Mesenchymal stem cell (in vitro differentiated cells and primary cell): Measurements from ENCODE around the gene HOGA1.
A peak's percentile ranks its signal among the peaks of the same experiment; 100 is the strongest.

Source experiments
- DNase-seq: peaks from one replicate; pipeline ENCODE4 v3.0.0-alpha.2; 2013
- H2AFZ ChIP-seq: one replicate; pipeline ENCODE4 v1.6.1; 2013; ENCODE audit warnings: low read depth, mild to moderate bottlenecking, control low read depth, inconsistent platforms, low read length, moderate library complexity
- H2AK5ac ChIP-seq: 2 replicates; pipeline ENCODE4 v1.6.1; 2013; ENCODE audit warnings: low read length, moderate library complexity, mild to moderate bottlenecking, inconsistent platforms; ENCODE audit not compliant: severe bottlenecking
- H2BK120ac ChIP-seq: one replicate; pipeline ENCODE4 v1.6.1; 2013; ENCODE audit warnings: low read depth, mild to moderate bottlenecking, inconsistent platforms, low read length, moderate library complexity
- H2BK12ac ChIP-seq, 2 experiments: one replicate each; pipeline ENCODE4 v1.6.1; 2013; ENCODE audit warnings: inconsistent platforms in 2 of 2, low read length in 2 of 2, mild to moderate bottlenecking in 2 of 2, moderate library complexity in 2 of 2, control low read depth in 1 of 2
- H2BK15ac ChIP-seq: one replicate; pipeline ENCODE4 v1.6.1; 2013; ENCODE audit warnings: mild to moderate bottlenecking, low read depth, inconsistent platforms; ENCODE audit not compliant: poor library complexity, severe bottlenecking
- H2BK5ac ChIP-seq: 2 replicates; pipeline ENCODE4 v1.6.1; 2013; ENCODE audit warnings: low read depth, mild to moderate bottlenecking, low read length, control low read depth, inconsistent platforms; ENCODE audit not compliant: poor library complexity, severe bottlenecking
- H3K14ac ChIP-seq, 2 experiments: one replicate each; pipeline ENCODE4 v1.6.1; 2013; ENCODE audit warnings: inconsistent platforms in 2 of 2, low read length in 2 of 2, control low read depth in 1 of 2, mild to moderate bottlenecking in 1 of 2, moderate library complexity in 1 of 2
- H3K18ac ChIP-seq, 2 experiments: one replicate each; pipeline ENCODE4 v1.6.1; 2013; ENCODE audit warnings: inconsistent platforms in 2 of 2, low read length in 2 of 2, control low read depth in 1 of 2, low read depth in 1 of 2, mild to moderate bottlenecking in 1 of 2
- H3K23ac ChIP-seq, 2 experiments: one replicate each; pipeline ENCODE4 v1.6.1; 2013; ENCODE audit warnings: inconsistent platforms in 2 of 2, low read length in 2 of 2, mild to moderate bottlenecking in 2 of 2, moderate library complexity in 2 of 2, control low read depth in 1 of 2
- H3K27ac ChIP-seq: 2 replicates; pipeline ENCODE4 v1.5.1; 2013; ENCODE audit warnings: mild to moderate bottlenecking, moderate library complexity, low read length, control low read depth, inconsistent platforms; ENCODE audit not compliant: poor library complexity, severe bottlenecking
- H3K27me3 ChIP-seq, 2 experiments: 2 replicates each; pipeline versions ENCODE4 v1.6.1 to v1.7.0; 2013; ENCODE audit warnings: low read length in 2 of 2, mild to moderate bottlenecking in 2 of 2, moderate library complexity in 2 of 2, control low read depth in 1 of 2, inconsistent platforms in 1 of 2; ENCODE audit not compliant: control insufficient read depth in 1 of 2, insufficient read depth in 1 of 2
- H3K36me3 ChIP-seq, 2 experiments: 2 replicates each; pipeline versions ENCODE4 v1.6.1 to v1.7.0; 2013; ENCODE audit warnings: low read length in 2 of 2, control low read depth in 1 of 2, inconsistent platforms in 1 of 2, low read depth in 1 of 2, mild to moderate bottlenecking in 1 of 2; ENCODE audit not compliant: insufficient read depth in 2 of 2, control insufficient read depth in 1 of 2
- H3K4ac ChIP-seq, 2 experiments: one replicate each; pipeline ENCODE4 v1.6.1; 2013; ENCODE audit warnings: inconsistent platforms in 2 of 2, low read length in 2 of 2, mild to moderate bottlenecking in 2 of 2, moderate library complexity in 2 of 2, control low read depth in 1 of 2, low read depth in 1 of 2
- H3K4me1 ChIP-seq: 2 replicates; pipeline ENCODE4 v1.6.1; 2013; ENCODE audit warnings: low read depth, low read length, control low read depth; ENCODE audit not compliant: control insufficient read depth, insufficient read depth
- H3K4me2 ChIP-seq: 2 replicates; pipeline ENCODE4 v1.6.1; 2013; ENCODE audit warnings: low read length, mild to moderate bottlenecking, inconsistent platforms; ENCODE audit not compliant: poor library complexity, severe bottlenecking
- H3K4me3 ChIP-seq, 2 experiments: 2 replicates each; pipeline versions ENCODE4 v1.5.1 to v1.7.0; 2013; ENCODE audit warnings: low read length in 2 of 2, mild to moderate bottlenecking in 2 of 2, control low read depth in 1 of 2, low read depth in 1 of 2; ENCODE audit not compliant: insufficient read depth in 1 of 2
- H3K79me1 ChIP-seq: replicated peaks from 2 replicates; pipeline ENCODE4 v1.6.1; 2013; ENCODE audit warnings: mild to moderate bottlenecking, control low read depth, low read length, inconsistent platforms; ENCODE audit not compliant: poor library complexity, severe bottlenecking
- H3K9ac ChIP-seq: 2 replicates; pipeline ENCODE4 v1.7.0; 2013; ENCODE audit warnings: mild to moderate bottlenecking, low read length, moderate library complexity
- H3K9me3 ChIP-seq: 2 replicates; pipeline ENCODE4 v1.7.0; 2013; ENCODE audit warnings: mild to moderate bottlenecking, low read length; ENCODE audit not compliant: control insufficient read depth
- H4K8ac ChIP-seq: one replicate; pipeline ENCODE4 v1.6.1; 2013; ENCODE audit warnings: inconsistent platforms, mild to moderate bottlenecking, low read length, moderate library complexity
- H4K91ac ChIP-seq: one replicate; pipeline ENCODE4 v1.6.1; 2013; ENCODE audit warnings: mild to moderate bottlenecking, low read length, inconsistent platforms
- WGBS: methylation state at CpG from one replicate; pipeline ENCODE4 v1.1.7; 2013; ENCODE audit warnings: mixed read lengths; 5-methylcytosine and 5-hydroxymethylcytosine counted together

Gene HOGA1

GRCh38 chr10:97570146-97570788 lies 13.9 kb upstream of the HOGA1 start:
- Histone ChIP-seq H3K4me1 (peaks cover 48% of the 10 kb centered on the region), H3K23ac (no peak overlapping the region), H3K27ac (peak overlapping the region; percentile 73), H2BK15ac (no peak overlapping the region), H3K18ac (no peak overlapping the region), H3K27me3 (no peaks in the 10 kb centered on the region), H2AK5ac (peak overlapping the region; percentile 81), H3K14ac (no peak overlapping the region), H3K79me1 (peaks cover 15% of the 10 kb centered on the region), H3K9ac (no peak overlapping the region), H2BK120ac (no peak overlapping the region), H3K4ac (no peak overlapping the region), H3K9me3 (no peaks in the 10 kb centered on the region), H2AFZ (no peak overlapping the region), H3K4me3 (no peak overlapping the region), H2BK5ac (no peak overlapping the region), H4K8ac (no peak overlapping the region), H3K4me2 (no peak overlapping the region), H4K91ac (no peak overlapping the region), H2BK12ac (no peak overlapping the region), H3K36me3 (peaks cover 32 to 42% of the 10 kb centered on the region in 2 experiments)
- WGBS = 97% methylated on average over 33 of the region's 33 CpGs
- no peak for DNase-seq

GRCh38 chr10:97570789-97571471 lies 13.3 kb upstream of the HOGA1 start:
- Histone ChIP-seq H3K4me1 (peaks cover 52% of the 10 kb centered on the region), H3K27me3 (no peaks in the 10 kb centered on the region), H3K4me3 (no peak overlapping the region), H3K79me1 (peaks cover 15% of the 10 kb centered on the region), H3K14ac (no peak overlapping the region), H3K36me3 (peaks cover 32 to 42% of the 10 kb centered on the region in 2 experiments), H2BK120ac (no peak overlapping the region), H4K8ac (no peak overlapping the region), H3K4me2 (no peak overlapping the region), H2BK5ac (peak overlapping the region; percentile 48), H2AFZ (no peak overlapping the region), H3K23ac (no peak overlapping the region), H2AK5ac (peak overlapping the region; percentile 82), H3K27ac (peak overlapping the region; percentile 73), H2BK12ac (no peak overlapping the region), H2BK15ac (no peak overlapping the region), H3K4ac (no peak overlapping the region), H3K18ac (no peak overlapping the region), H3K9me3 (no peaks in the 10 kb centered on the region), H4K91ac (no peak overlapping the region), H3K9ac (no peak overlapping the region)
- 95% methylated on average over 5 of the region's 5 CpGs for WGBS
- no peak for DNase-seq

GRCh38 chr10:97571622-97572021 lies 12.6 kb upstream of the HOGA1 start:
- Histone ChIP-seq H3K9me3 (no peaks in the 10 kb centered on the region), H3K4me2 (no peak overlapping the region), H2BK5ac (peak overlapping the region; percentile 2), H4K91ac (no peak overlapping the region), H3K36me3 (peaks cover 32 to 42% of the 10 kb centered on the region in 2 experiments), H3K4ac (no peak overlapping the region), H2AK5ac (peak overlapping the region; percentile 82), H3K27ac (peak overlapping the region; percentile 73), H3K9ac (peak overlapping the region; percentile 27), H4K8ac (no peak overlapping the region), H2BK15ac (no peak overlapping the region), H3K27me3 (no peaks in the 10 kb centered on the region), H3K4me3 (no peak overlapping the region), H3K18ac (no peak overlapping the region), H3K23ac (no peak overlapping the region), H2BK120ac (no peak overlapping the region), H2AFZ (no peak overlapping the region), H3K79me1 (peaks cover 11% of the 10 kb centered on the region), H3K14ac (no peak overlapping the region), H2BK12ac (no peak overlapping the region), H3K4me1 (peaks cover 54% of the 10 kb centered on the region)
- no peak for DNase-seq
- 90% methylated on average over 3 of the region's 3 CpGs for WGBS

GRCh38 chr10:97572214-97572989 lies 11.8 kb upstream of the HOGA1 start, which contains the start of gene ANKRD2:
Gene ANKRD2 (plus strand): TSS chr10:97572779. CDS start chr10:97572789, 10 bp downstream.
- peak within 1 kb of the TSS; percentile 88 for H2AK5ac ChIP-seq
- H3K4me3 ChIP-seq = no peak within 1 kb of the TSS
- H2BK120ac ChIP-seq = no peak within 1 kb of the TSS
- H2BK15ac ChIP-seq = no peak within 1 kb of the TSS
- H3K18ac ChIP-seq = no peak within 1 kb of the TSS
- H4K91ac ChIP-seq = no peak within 1 kb of the TSS
- H3K9me3 ChIP-seq = no peaks in the 10 kb centered on the region
- peaks cover 53% of the 10 kb centered on the region for H3K4me1 ChIP-seq
- no peak within 1 kb of the TSS for H3K23ac ChIP-seq
- H2BK12ac ChIP-seq = no peak within 1 kb of the TSS
- 77% methylated on average over 16 of the region's 16 CpGs for whole genome bisulfite sequencing
- H3K36me3 ChIP-seq = peaks cover 32 to 42% of the 10 kb centered on the region in 2 experiments
- H4K8ac ChIP-seq = no peak within 1 kb of the TSS
- H3K4ac ChIP-seq = no peak within 1 kb of the TSS
- H3K27ac ChIP-seq = peak within 1 kb of the TSS; percentile 89
- no peak within 1 kb of the TSS for H2AFZ ChIP-seq
- peak within 1 kb of the TSS; percentile 66 for H2BK5ac ChIP-seq
- H3K9ac ChIP-seq = peak within 1 kb of the TSS; percentile 27
- peak; percentile 73 for DNase-seq
- H3K27me3 ChIP-seq = no peaks in the 10 kb centered on the region
- H3K14ac ChIP-seq = no peak within 1 kb of the TSS
- peaks cover 10% of the 10 kb centered on the region for H3K79me1 ChIP-seq
- H3K4me2 ChIP-seq = no peak within 1 kb of the TSS
